H1 (cell line): Measurements from ENCODE around the gene NCAPG2. TPM values are rescaled to one million over a fixed set of nuclear protein-coding genes. Genes with fewer than 3 reads are reported as not detected.

Experiments used
- CBX8 ChIP-seq: fragments of 300-800, 300-1000 bp; sonication (generic); IDR thresholded peaks from 2 replicates; pipeline ENCODE4 v1.7.1; 2016; ENCODE audit warnings: low read depth, low read length, borderline replicate concordance
- POU5F1 ChIP-seq: IDR thresholded peaks from 2 replicates; pipeline ENCODE4 v1.6.1; 2011; ENCODE audit warnings: low read depth, mild to moderate bottlenecking, low read length, moderate library complexity
- TEAD4 ChIP-seq: IDR thresholded peaks from 2 replicates; pipeline ENCODE4 v1.6.1; 2012; ENCODE audit warnings: low read depth, low read length, inconsistent platforms, mixed read lengths
- YY1 ChIP-seq: IDR thresholded peaks from 2 replicates; pipeline ENCODE4 v1.6.1; 2011; ENCODE audit warnings: low read depth, mild to moderate bottlenecking, low read length
- polyA plus RNA-seq, 7 experiments: library from polyadenylated mRNA; depleted of rRNA in 3 of 7; stranded (reverse) in 5 of 7; unstranded in 2 of 7; fragments of >200 nt in 5 of 7; fragments of 200-250 nt in 2 of 7; gene quantifications; 1 replicate in 5 of 7; 2 replicates in 1 of 7; 4 replicates in 1 of 7; pipeline versions ENCODE4 v1.2.1 to v1.2.3, GENCODE V29; 2011 to 2013; ENCODE audit warnings: missing spikeins in 2 of 7, mixed read lengths in 2 of 7
- total RNA-seq: library from RNA; stranded (reverse); fragmentation: NEBNext Ultra II Directional; extraction: Animal tissue kit (Norgen Biotek cat#: 25700); gene quantifications from 2 replicates; pipeline ENCODE4 v1.2.1, GENCODE V29; 2021
- TF ChIP-seq, protein P1 (sequence below): fragments of 300-600 bp; sonication (generic); IDR thresholded peaks from 2 replicates; pipeline ENCODE4 v1.7.1; 2012; ENCODE audit warnings: low read length, moderate library complexity, mild to moderate bottlenecking, inconsistent platforms; ENCODE audit not compliant: insufficient replicate concordance

NCAPG2 gene
- total and polyA plus RNA-seq, 2 of the 8 experiments (the other 6 are each of a cell fraction or from before 2014, with no cell fraction given): 49.9 to 119 TPM

DNA sequence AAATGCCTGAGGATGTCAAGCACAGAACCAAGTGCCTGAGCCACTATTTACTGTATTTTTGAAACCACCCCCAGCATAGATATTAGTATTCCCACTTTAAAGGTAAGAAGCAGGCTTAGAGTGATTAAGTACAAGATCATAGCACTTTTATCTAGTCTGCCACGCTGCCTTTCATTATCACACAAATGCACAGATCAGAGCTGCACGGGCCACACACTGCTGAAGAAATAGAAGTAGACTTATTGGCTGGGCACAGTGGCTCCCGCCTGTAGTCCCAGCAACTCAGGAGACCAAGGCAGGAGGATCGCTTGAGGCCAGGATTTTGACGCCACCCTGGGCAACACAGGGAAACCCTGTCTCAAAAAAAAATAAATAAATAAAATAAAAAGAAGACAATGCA lies 38.2 kb downstream of the NCAPG2 start (continued):
- TF ChIP-seq, protein P1, sequence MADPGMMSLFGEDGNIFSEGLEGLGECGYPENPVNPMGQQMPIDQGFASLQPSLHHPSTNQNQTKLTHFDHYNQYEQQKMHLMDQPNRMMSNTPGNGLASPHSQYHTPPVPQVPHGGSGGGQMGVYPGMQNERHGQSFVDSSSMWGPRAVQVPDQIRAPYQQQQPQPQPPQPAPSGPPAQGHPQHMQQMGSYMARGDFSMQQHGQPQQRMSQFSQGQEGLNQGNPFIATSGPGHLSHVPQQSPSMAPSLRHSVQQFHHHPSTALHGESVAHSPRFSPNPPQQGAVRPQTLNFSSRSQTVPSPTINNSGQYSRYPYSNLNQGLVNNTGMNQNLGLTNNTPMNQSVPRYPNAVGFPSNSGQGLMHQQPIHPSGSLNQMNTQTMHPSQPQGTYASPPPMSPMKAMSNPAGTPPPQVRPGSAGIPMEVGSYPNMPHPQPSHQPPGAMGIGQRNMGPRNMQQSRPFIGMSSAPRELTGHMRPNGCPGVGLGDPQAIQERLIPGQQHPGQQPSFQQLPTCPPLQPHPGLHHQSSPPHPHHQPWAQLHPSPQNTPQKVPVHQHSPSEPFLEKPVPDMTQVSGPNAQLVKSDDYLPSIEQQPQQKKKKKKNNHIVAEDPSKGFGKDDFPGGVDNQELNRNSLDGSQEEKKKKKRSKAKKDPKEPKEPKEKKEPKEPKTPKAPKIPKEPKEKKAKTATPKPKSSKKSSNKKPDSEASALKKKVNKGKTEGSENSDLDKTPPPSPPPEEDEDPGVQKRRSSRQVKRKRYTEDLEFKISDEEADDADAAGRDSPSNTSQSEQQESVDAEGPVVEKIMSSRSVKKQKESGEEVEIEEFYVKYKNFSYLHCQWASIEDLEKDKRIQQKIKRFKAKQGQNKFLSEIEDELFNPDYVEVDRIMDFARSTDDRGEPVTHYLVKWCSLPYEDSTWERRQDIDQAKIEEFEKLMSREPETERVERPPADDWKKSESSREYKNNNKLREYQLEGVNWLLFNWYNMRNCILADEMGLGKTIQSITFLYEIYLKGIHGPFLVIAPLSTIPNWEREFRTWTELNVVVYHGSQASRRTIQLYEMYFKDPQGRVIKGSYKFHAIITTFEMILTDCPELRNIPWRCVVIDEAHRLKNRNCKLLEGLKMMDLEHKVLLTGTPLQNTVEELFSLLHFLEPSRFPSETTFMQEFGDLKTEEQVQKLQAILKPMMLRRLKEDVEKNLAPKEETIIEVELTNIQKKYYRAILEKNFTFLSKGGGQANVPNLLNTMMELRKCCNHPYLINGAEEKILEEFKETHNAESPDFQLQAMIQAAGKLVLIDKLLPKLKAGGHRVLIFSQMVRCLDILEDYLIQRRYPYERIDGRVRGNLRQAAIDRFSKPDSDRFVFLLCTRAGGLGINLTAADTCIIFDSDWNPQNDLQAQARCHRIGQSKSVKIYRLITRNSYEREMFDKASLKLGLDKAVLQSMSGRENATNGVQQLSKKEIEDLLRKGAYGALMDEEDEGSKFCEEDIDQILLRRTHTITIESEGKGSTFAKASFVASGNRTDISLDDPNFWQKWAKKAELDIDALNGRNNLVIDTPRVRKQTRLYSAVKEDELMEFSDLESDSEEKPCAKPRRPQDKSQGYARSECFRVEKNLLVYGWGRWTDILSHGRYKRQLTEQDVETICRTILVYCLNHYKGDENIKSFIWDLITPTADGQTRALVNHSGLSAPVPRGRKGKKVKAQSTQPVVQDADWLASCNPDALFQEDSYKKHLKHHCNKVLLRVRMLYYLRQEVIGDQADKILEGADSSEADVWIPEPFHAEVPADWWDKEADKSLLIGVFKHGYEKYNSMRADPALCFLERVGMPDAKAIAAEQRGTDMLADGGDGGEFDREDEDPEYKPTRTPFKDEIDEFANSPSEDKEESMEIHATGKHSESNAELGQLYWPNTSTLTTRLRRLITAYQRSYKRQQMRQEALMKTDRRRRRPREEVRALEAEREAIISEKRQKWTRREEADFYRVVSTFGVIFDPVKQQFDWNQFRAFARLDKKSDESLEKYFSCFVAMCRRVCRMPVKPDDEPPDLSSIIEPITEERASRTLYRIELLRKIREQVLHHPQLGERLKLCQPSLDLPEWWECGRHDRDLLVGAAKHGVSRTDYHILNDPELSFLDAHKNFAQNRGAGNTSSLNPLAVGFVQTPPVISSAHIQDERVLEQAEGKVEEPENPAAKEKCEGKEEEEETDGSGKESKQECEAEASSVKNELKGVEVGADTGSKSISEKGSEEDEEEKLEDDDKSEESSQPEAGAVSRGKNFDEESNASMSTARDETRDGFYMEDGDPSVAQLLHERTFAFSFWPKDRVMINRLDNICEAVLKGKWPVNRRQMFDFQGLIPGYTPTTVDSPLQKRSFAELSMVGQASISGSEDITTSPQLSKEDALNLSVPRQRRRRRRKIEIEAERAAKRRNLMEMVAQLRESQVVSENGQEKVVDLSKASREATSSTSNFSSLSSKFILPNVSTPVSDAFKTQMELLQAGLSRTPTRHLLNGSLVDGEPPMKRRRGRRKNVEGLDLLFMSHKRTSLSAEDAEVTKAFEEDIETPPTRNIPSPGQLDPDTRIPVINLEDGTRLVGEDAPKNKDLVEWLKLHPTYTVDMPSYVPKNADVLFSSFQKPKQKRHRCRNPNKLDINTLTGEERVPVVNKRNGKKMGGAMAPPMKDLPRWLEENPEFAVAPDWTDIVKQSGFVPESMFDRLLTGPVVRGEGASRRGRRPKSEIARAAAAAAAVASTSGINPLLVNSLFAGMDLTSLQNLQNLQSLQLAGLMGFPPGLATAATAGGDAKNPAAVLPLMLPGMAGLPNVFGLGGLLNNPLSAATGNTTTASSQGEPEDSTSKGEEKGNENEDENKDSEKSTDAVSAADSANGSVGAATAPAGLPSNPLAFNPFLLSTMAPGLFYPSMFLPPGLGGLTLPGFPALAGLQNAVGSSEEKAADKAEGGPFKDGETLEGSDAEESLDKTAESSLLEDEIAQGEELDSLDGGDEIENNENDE: no peak
- no peak for TF ChIP-seq CBX8
- no peak for TF ChIP-seq YY1
- TF ChIP-seq POU5F1: no peak
- no peak for TF ChIP-seq TEAD4
- TF ChIP-seq, all 59 proteins: peak for 0
